HEK293 (cell line): Measurements from ENCODE around the gene ARL8B.

ENCODE experiments used
- AEBP2 ChIP-seq: fragments of 450-650 bp; formaldehyde crosslinking; IDR thresholded peaks from 2 replicates; pipeline ENCODE4 v1.5.1; 2016; ENCODE audit warnings: missing biosample characterization, missing genetic modification characterization, borderline replicate concordance
- FEZF1 ChIP-seq: fragments of 450-650 bp; formaldehyde crosslinking; IDR thresholded peaks from 2 replicates; pipeline ENCODE4 v1.5.1; 2016; ENCODE audit warnings: missing biosample characterization, missing genetic modification characterization
- HOXD13 ChIP-seq: sonication (generic); formaldehyde crosslinking; IDR thresholded peaks from 2 replicates; pipeline ENCODE4 v1.8.0; 2022; ENCODE audit warnings: missing genetic modification reagents, borderline replicate concordance
- KLF7 ChIP-seq: fragments of 450-650 bp; formaldehyde crosslinking; IDR thresholded peaks from 2 replicates; pipeline ENCODE4 v1.5.1; 2016; ENCODE audit warnings: missing biosample characterization, missing genetic modification characterization, borderline replicate concordance
- MZF1 ChIP-seq: fragments of 450-650 bp; formaldehyde crosslinking; IDR thresholded peaks from 2 replicates; pipeline ENCODE4 v1.5.1; 2017; ENCODE audit warnings: missing biosample characterization, missing genetic modification characterization, borderline replicate concordance
- OSR2 ChIP-seq: fragments of 450-650 bp; formaldehyde crosslinking; IDR thresholded peaks from 2 replicates; pipeline ENCODE4 v1.5.1; 2016; ENCODE audit warnings: missing biosample characterization, missing genetic modification characterization
- PRDM1 ChIP-seq: fragments of 450-650 bp; formaldehyde crosslinking; IDR thresholded peaks from 2 replicates; pipeline ENCODE4; 2016; ENCODE audit warnings: missing biosample characterization, missing genetic modification characterization
- PRDM10 ChIP-seq: fragments of 450-650 bp; formaldehyde crosslinking; IDR thresholded peaks from 2 replicates; pipeline ENCODE4 v1.5.1; 2016; ENCODE audit warnings: missing biosample characterization, missing genetic modification characterization
- PRDM6 ChIP-seq: fragments of 450-650 bp; formaldehyde crosslinking; IDR thresholded peaks from 2 replicates; pipeline ENCODE4 v1.5.1; 2017; ENCODE audit warnings: missing biosample characterization, missing genetic modification characterization
- SP7 ChIP-seq: fragments of 450-650 bp; formaldehyde crosslinking; IDR thresholded peaks from 2 replicates; pipeline ENCODE4 v1.5.1; 2016; ENCODE audit warnings: missing biosample characterization, missing genetic modification characterization
- WT1 ChIP-seq: fragments of 450-650 bp; formaldehyde crosslinking; IDR thresholded peaks from 2 replicates; pipeline ENCODE4 v1.5.1; 2016; ENCODE audit warnings: missing biosample characterization, missing genetic modification characterization
- ZBTB49 ChIP-seq: fragments of 450-650 bp; formaldehyde crosslinking; IDR thresholded peaks from 2 replicates; pipeline ENCODE4 v1.5.1; 2016; ENCODE audit warnings: missing biosample characterization, missing genetic modification characterization, low read depth
- ZBTB6 ChIP-seq: fragments of 450-650 bp; formaldehyde crosslinking; IDR thresholded peaks from 2 replicates; pipeline ENCODE4 v1.5.1; 2017; ENCODE audit warnings: missing biosample characterization, missing genetic modification characterization
- ZNF146 ChIP-seq: fragments of 450-650 bp; formaldehyde crosslinking; IDR thresholded peaks from 2 replicates; pipeline ENCODE4 v1.5.1; 2016; ENCODE audit warnings: missing biosample characterization, missing genetic modification characterization
- ZNF239 ChIP-seq: fragments of 450-650 bp; formaldehyde crosslinking; IDR thresholded peaks from 2 replicates; pipeline ENCODE4 v1.5.1; 2016; ENCODE audit warnings: missing biosample characterization, missing genetic modification characterization
- ZNF354C ChIP-seq: fragments of 450-650 bp; formaldehyde crosslinking; IDR thresholded peaks from 2 replicates; pipeline ENCODE4 v1.5.1; 2016; ENCODE audit warnings: missing biosample characterization, missing genetic modification characterization, low read depth, borderline replicate concordance
- ZNF362 ChIP-seq: fragments of 450-650 bp; formaldehyde crosslinking; IDR thresholded peaks from 2 replicates; pipeline ENCODE4 v1.5.1; 2016; ENCODE audit warnings: missing biosample characterization, missing genetic modification characterization
- ZNF394 ChIP-seq: fragments of 450-650 bp; formaldehyde crosslinking; IDR thresholded peaks from 2 replicates; pipeline ENCODE4 v1.5.1; 2016; ENCODE audit warnings: missing biosample characterization, missing genetic modification characterization, mild to moderate bottlenecking, moderate library complexity, borderline replicate concordance
- ZNF449 ChIP-seq: fragments of 450-650 bp; formaldehyde crosslinking; IDR thresholded peaks from 2 replicates; pipeline ENCODE4 v1.5.1; 2017; ENCODE audit warnings: missing biosample characterization, mild to moderate bottlenecking, missing genetic modification characterization, moderate library complexity
- ZNF529 ChIP-seq: fragments of 450-650 bp; formaldehyde crosslinking; IDR thresholded peaks from 2 replicates; pipeline ENCODE4 v1.5.1; 2017; ENCODE audit warnings: missing genetic modification characterization, missing biosample characterization; ENCODE audit not compliant: insufficient replicate concordance
- ZNF626 ChIP-seq: fragments of 450-650 bp; sonication (Bioruptor Pico); formaldehyde crosslinking; IDR thresholded peaks from 2 replicates; pipeline ENCODE4 v1.5.1; 2018; ENCODE audit warnings: missing biosample characterization, missing genetic modification characterization, inconsistent platforms
- ZNF670 ChIP-seq: fragments of 450-650 bp; formaldehyde crosslinking; IDR thresholded peaks from 2 replicates; pipeline ENCODE4 v1.5.1; 2016; ENCODE audit warnings: missing biosample characterization, missing genetic modification characterization, low read depth
- ZNF704 ChIP-seq: fragments of 450-650 bp; formaldehyde crosslinking; IDR thresholded peaks from 2 replicates; pipeline ENCODE4 v1.5.1; 2016; ENCODE audit warnings: missing biosample characterization, missing genetic modification characterization
- ZNF76 ChIP-seq: fragments of 450-650 bp; formaldehyde crosslinking; IDR thresholded peaks from 2 replicates; pipeline ENCODE4; 2016; ENCODE audit warnings: low read depth, missing biosample characterization, missing genetic modification characterization, borderline replicate concordance

The ARL8B gene

GRCh38 chr3:5136211-5136918 is 14.3 kb downstream of the ARL8B start (continued):
- no peak for TF ChIP-seq ZBTB49 (tag by site-specific recombination)
- TF ChIP-seq ZNF394 (tag by site-specific recombination) = no peak
- no peak for TF ChIP-seq ZNF354C (tag by site-specific recombination)
- TF ChIP-seq OSR2 (tag by site-specific recombination) = peak; percentile 64; the same call in 1 of the 2 replicates
- TF ChIP-seq ZNF239 = no peak
- no peak for TF ChIP-seq WT1 (tag by site-specific recombination)
- no peak for TF ChIP-seq HOXD13 (CRISPR knock-in tag)
- TF ChIP-seq PRDM10 (tag by site-specific recombination) = no peak
- TF ChIP-seq ZNF670 (tag by site-specific recombination) = no peak
- TF ChIP-seq ZNF76 (tag by site-specific recombination) = no peak
- TF ChIP-seq KLF7 (tag by site-specific recombination) = no peak
- no peak for TF ChIP-seq ZNF626 (tag by site-specific recombination)
- TF ChIP-seq FEZF1 = 0 out of 2 replicates have a peak, but pooled peaks have one; percentile 27
- peak; percentile 69; the same call in 1 of the 2 replicates for TF ChIP-seq MZF1
- TF ChIP-seq ZBTB6 (tag by site-specific recombination) = no peak
- no peak for TF ChIP-seq PRDM1 (tag by site-specific recombination)
- no peak for TF ChIP-seq ZNF449 (tag by site-specific recombination)
- TF ChIP-seq PRDM6 (tag by site-specific recombination) = peak; percentile 72
- TF ChIP-seq SP7 (tag by site-specific recombination) = peak; percentile 42; the same call in 1 of the 2 replicates
- no peak for TF ChIP-seq ZNF529
- no peak for TF ChIP-seq AEBP2 (tag by site-specific recombination)
- TF ChIP-seq ZNF146 (tag by site-specific recombination) = no peak
- no peak for TF ChIP-seq ZNF362 (tag by site-specific recombination)
- no peak for TF ChIP-seq ZNF704 (tag by site-specific recombination)
